ENCODE measurements around the gene IFIH1. TPM values are rescaled to one million over a fixed set of nuclear protein-coding genes. Genes with fewer than 3 reads are reported as not detected.

Gene IFIH1
- total RNA-seq, 1 experiment from 2014 or later = 4.7 TPM

DNA sequence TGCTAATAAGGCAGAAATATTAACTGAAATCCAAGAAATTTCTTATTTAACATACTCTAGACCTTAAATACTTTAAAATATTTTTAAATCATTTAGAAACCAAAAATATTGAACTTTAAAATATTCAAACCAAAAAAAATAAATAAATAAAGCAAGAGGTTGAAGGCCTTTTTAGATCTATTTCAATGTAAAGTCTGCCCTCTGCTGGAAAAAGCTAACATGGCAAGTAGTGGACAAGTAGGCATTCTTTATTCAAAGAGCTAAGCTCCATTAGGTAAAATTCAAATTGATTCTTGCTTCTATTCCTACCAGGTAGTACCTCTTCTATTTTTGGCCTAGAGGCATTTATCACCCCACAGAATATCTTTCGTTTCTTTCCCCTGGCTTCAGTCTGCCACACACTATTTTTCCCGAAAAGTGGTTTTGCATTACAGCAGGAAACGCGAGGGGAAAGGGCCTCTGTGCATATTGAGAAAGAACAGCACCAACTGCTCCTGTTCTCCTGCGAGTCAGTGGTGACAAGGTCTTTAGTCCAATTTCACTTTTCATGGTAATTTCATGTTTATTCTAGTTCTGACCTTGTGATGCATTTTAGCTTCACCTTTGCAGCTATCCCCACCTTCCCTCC lies 20.4 kb downstream of the IFIH1 start:
- Histone ChIP-seq H3F3A (ENCODE audit: insufficient read depth, low read depth) (no peaks in the 10 kb centered on the region), H3K4me3 (no peak overlapping the region), H3K79me2 (ENCODE audit: low read depth) (no peaks in the 10 kb centered on the region), H3K4me1 (replicated peaks; ENCODE audit: insufficient read depth) (no peaks in the 10 kb centered on the region), H2AFZ (no peak overlapping the region), H3K4me2 (no peak overlapping the region), H3K36me3 (ENCODE audit: low read depth) (no peaks in the 10 kb centered on the region), H4K20me1 (ENCODE audit: insufficient read depth) (no peaks in the 10 kb centered on the region), H3K27ac (no peak overlapping the region), H3K27me3 (ENCODE audit: insufficient read depth, low read depth) (no peaks in the 10 kb centered on the region), H3K9me2 (ENCODE audit: insufficient read depth) (no peaks in the 10 kb centered on the region), H3K9me3 (ENCODE audit: insufficient read depth, low read depth) (no peaks in the 10 kb centered on the region)
- no TSS peak for BruUV-seq (replicated peaks)
- intact Hi-C loops (cut with micrococcal nuclease; ENCODE audit: unreplicated experiment) = loop anchor here (1.0 to 2.0 kb wide), 4 partner anchors 77 to 711 kb away; no protein-coding TSS in a partner anchor
- TF ChIP-seq EZH2 (IDR thresholded peaks at IDR 0.05; ENCODE audit: low read depth) = no peak
- TF ChIP-seq, protein P1, sequence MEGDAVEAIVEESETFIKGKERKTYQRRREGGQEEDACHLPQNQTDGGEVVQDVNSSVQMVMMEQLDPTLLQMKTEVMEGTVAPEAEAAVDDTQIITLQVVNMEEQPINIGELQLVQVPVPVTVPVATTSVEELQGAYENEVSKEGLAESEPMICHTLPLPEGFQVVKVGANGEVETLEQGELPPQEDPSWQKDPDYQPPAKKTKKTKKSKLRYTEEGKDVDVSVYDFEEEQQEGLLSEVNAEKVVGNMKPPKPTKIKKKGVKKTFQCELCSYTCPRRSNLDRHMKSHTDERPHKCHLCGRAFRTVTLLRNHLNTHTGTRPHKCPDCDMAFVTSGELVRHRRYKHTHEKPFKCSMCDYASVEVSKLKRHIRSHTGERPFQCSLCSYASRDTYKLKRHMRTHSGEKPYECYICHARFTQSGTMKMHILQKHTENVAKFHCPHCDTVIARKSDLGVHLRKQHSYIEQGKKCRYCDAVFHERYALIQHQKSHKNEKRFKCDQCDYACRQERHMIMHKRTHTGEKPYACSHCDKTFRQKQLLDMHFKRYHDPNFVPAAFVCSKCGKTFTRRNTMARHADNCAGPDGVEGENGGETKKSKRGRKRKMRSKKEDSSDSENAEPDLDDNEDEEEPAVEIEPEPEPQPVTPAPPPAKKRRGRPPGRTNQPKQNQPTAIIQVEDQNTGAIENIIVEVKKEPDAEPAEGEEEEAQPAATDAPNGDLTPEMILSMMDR (conservative IDR thresholded peaks at IDR 0.05) = peak; percentile 80
- POLR2A ChIA-PET (ENCODE audit: unreplicated experiment) = interaction anchor here (0.6 kb wide), 1 partner anchor 140 kb away, joined by 5 read pairs; no protein-coding TSS in a partner anchor
- DNase-seq = peak; percentile 30 to 37
- CTCF ChIA-PET = interaction anchor here (0.7 to 3.0 kb wide), 6 partner anchors 36 to 873 kb away, joined by 3 to 26 read pairs (median 4); no protein-coding TSS in a partner anchor

DNA sequence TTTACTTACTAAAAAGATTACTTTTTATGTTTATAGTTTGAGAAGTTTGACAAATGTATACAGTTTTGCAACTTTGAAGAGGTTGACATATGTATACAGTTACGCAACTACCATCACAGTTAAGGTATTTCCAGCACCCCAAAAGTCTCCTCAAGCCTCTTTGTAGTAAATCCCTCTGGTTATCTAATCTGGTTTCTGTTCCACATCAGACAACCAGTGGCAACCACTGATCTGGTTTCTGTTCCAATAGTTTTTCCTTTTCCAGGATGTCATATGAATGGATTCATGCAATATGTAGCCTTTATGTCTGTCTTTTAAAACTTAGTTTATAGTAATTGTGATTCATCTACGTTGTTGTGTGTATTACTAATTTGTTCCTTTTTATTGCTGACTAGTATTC lies 23.5 kb downstream of the IFIH1 start:
- CTCF ChIA-PET = no interaction called here
- no peaks in the 10 kb centered on the region for H3K9me3 ChIP-seq (ENCODE audit: insufficient read depth, low read depth)
- no peak for TF ChIP-seq EZH2 (IDR thresholded peaks at IDR 0.05; ENCODE audit: low read depth)
- TF ChIP-seq, protein P1 (conservative IDR thresholded peaks at IDR 0.05) = no peak

DNA sequence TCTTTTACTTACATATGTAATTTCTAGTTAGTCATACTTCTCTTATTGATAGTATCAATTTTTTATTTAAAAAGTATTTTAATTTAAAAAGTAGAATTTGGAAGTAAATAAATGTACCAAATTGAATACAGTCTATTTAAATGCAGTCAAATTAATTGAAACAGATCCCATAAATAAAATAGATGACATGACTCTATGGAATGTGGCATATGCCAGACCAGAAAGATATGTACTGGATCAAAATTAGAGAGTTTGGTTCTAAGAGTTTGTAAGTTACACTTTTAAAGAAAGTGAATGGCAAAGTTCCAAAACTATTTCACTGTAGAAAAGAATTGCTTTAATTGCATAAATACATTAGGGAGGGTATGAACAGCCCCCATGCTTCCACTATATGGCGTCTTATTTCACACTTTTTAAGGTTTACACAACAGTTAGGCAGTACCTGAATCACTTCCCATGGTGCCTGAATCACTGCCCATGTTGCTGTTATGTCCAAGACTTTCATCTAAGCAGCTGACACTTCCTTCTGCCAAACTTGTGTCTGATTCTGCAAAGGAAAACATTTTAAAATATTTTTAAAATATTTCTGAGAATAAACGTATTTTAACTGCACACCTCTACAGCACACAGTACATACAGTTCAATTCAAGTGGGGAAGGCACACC lies 25.2 kb downstream of the IFIH1 start:
- Histone ChIP-seq H4K20me1 (ENCODE audit: insufficient read depth) (no peaks in the 10 kb centered on the region), H3K4me3 (no peak overlapping the region), H2AFZ (no peak overlapping the region), H3F3A (ENCODE audit: insufficient read depth, low read depth) (no peaks in the 10 kb centered on the region), H3K9me2 (ENCODE audit: insufficient read depth) (no peaks in the 10 kb centered on the region), H3K4me2 (no peak overlapping the region), H3K36me3 (ENCODE audit: low read depth) (no peaks in the 10 kb centered on the region), H3K27me3 (ENCODE audit: insufficient read depth, low read depth) (no peaks in the 10 kb centered on the region), H3K27ac (no peak overlapping the region), H3K79me2 (ENCODE audit: low read depth) (no peaks in the 10 kb centered on the region), H3K9me3 (ENCODE audit: insufficient read depth, low read depth) (no peaks in the 10 kb centered on the region), H3K4me1 (replicated peaks; ENCODE audit: insufficient read depth) (peaks cover 3% of the 10 kb centered on the region; the same call in 1 of the 2 replicates)
- TF ChIP-seq, protein P1 (conservative IDR thresholded peaks at IDR 0.05) = no peak
- TF ChIP-seq EZH2 (IDR thresholded peaks at IDR 0.05; ENCODE audit: low read depth) = no peak
- ChIA-PET POLR2A (ENCODE audit: unreplicated experiment) (no interaction called here), CTCF (no interaction called here)
- no peak for DNase-seq
- intact Hi-C loops (cut with micrococcal nuclease; ENCODE audit: unreplicated experiment) = no loop called here
- no TSS peak for BruUV-seq (replicated peaks)

More for the DNA sequence above, 23.5 kb downstream of the IFIH1 start:
- H3K27ac ChIP-seq = no peak overlapping the region
- no peaks in the 10 kb centered on the region for H3F3A ChIP-seq (ENCODE audit: insufficient read depth, low read depth)
- H2AFZ ChIP-seq = no peak overlapping the region
- H3K79me2 ChIP-seq (ENCODE audit: low read depth) = no peaks in the 10 kb centered on the region
- H3K9me2 ChIP-seq (ENCODE audit: insufficient read depth) = no peaks in the 10 kb centered on the region
- no peaks in the 10 kb centered on the region for H4K20me1 ChIP-seq (ENCODE audit: insufficient read depth)
- BruUV-seq (replicated peaks) = no TSS peak
- no peak overlapping the region for H3K4me2 ChIP-seq
- DNase-seq = no peak
- H3K4me3 ChIP-seq = no peak overlapping the region
- H3K4me1 ChIP-seq (replicated peaks; ENCODE audit: insufficient read depth) = peaks cover 3% of the 10 kb centered on the region; the same call in 1 of the 2 replicates
- no peaks in the 10 kb centered on the region for H3K27me3 ChIP-seq (ENCODE audit: insufficient read depth, low read depth)
- intact Hi-C loops (cut with micrococcal nuclease; ENCODE audit: unreplicated experiment) = no loop called here
- POLR2A ChIA-PET (ENCODE audit: unreplicated experiment) = no interaction called here
- no peaks in the 10 kb centered on the region for H3K36me3 ChIP-seq (ENCODE audit: low read depth)

Data from PC-9 (cell line).